ENCODE data around the gene LUZP2.

The LUZP2 gene

GRCh38 chr11:24496736-24497725 lies at the start of gene LUZP2:
Gene LUZP2, plus strand, starts transcription at chr11:24497053.
- ATAC-seq, result no peak

- ATAC-seq, result no peak
These were observed 43.6 kb upstream of the LUZP2 start for GRCh38 chr11:24453129-24453718.

- ATAC-seq, result no peak
These were observed 38.9 kb upstream of the LUZP2 start for GRCh38 chr11:24457985-24458384.

GRCh38 chr11:24470431-24470830 lies 26.4 kb upstream of the LUZP2 start:
- no peak for ATAC-seq

GRCh38 chr11:24471084-24471483 lies 25.8 kb upstream of the LUZP2 start:
- ATAC-seq, result no peak

GRCh38 chr11:24478718-24479117 lies 18.1 kb upstream of the LUZP2 start:
- no peak for ATAC-seq

- ATAC-seq, result no peak
These were observed 7.4 kb upstream of the LUZP2 start for GRCh38 chr11:24489477-24489876.

GRCh38 chr11:24496386-24496735 lies 492 bp upstream of the LUZP2 start:
- ATAC-seq, result no peak

GRCh38 chr11:24497831-24498230 lies 978 bp downstream of the LUZP2 start:
- no peak for ATAC-seq

- ATAC-seq, result no peak
These were observed 5.6 kb downstream of the LUZP2 start for GRCh38 chr11:24502425-24502824.

GRCh38 chr11:24509114-24509513 lies 12.3 kb downstream of the LUZP2 start:
- no peak for ATAC-seq

GRCh38 chr11:24511511-24511910 lies 14.7 kb downstream of the LUZP2 start:
- ATAC-seq, result no peak

GRCh38 chr11:24513479-24514218 lies 16.8 kb downstream of the LUZP2 start:
- no peak for ATAC-seq

- no peak for ATAC-seq
These were observed 17.4 kb downstream of the LUZP2 start for GRCh38 chr11:24514219-24514594.

- no peak for ATAC-seq
These were observed 18.8 kb downstream of the LUZP2 start for GRCh38 chr11:24515632-24516031.

GRCh38 chr11:24516638-24517037 lies 19.8 kb downstream of the LUZP2 start:
- no peak for ATAC-seq

GRCh38 chr11:24521601-24522000 lies 24.7 kb downstream of the LUZP2 start:
- no peak for ATAC-seq

GRCh38 chr11:24524156-24524555 lies 27.3 kb downstream of the LUZP2 start:
- ATAC-seq, result no peak

- no peak for ATAC-seq
These were observed 34.7 kb downstream of the LUZP2 start for GRCh38 chr11:24531528-24531927.

GRCh38 chr11:24543771-24544170 lies 46.9 kb downstream of the LUZP2 start:
- ATAC-seq, result no peak

GRCh38 chr11:24556693-24557092 lies 59.8 kb downstream of the LUZP2 start:
- ATAC-seq, result no peak

- ATAC-seq, result no peak
These were observed 62.5 kb downstream of the LUZP2 start for GRCh38 chr11:24559315-24559714.

- no peak for ATAC-seq
These were observed 63.5 kb downstream of the LUZP2 start for GRCh38 chr11:24560324-24560723.

- no peak for ATAC-seq
These were observed 70.5 kb downstream of the LUZP2 start for GRCh38 chr11:24567380-24567779.
